GM18498 (cell line): Measurements from ENCODE around the gene HCFC2.
"Not testable (repeated sequence)": the region's sequence is repeated elsewhere in the genome, so short reads cannot be mapped to it uniquely, and the experiment has no call there.

Experiments used
- ATAC-seq: cut with Tn5 transposase; IDR thresholded peaks from one replicate; pipeline ENCODE4 v1.9.1; 2021; ENCODE audit warnings: mild to moderate bottlenecking, moderate library complexity; ENCODE audit not compliant: unreplicated experiment

Gene HCFC2

GRCh38 chr12:104114834-104115586 is 50.7 kb downstream of the HCFC2 start:
- ATAC-seq, result not testable (repeated sequence)

GRCh38 chr12:104115587-104115975 is 51.2 kb downstream of the HCFC2 start:
- no peak for ATAC-seq

- no peak for ATAC-seq
Measured at GRCh38 chr12:104121001-104121400, 56.7 kb downstream of the HCFC2 start.

- ATAC-seq, result no peak
Measured at GRCh38 chr12:104122298-104122697, 58.0 kb downstream of the HCFC2 start.

GRCh38 chr12:104126548-104126947 is 62.2 kb downstream of the HCFC2 start:
- no peak for ATAC-seq

DNA sequence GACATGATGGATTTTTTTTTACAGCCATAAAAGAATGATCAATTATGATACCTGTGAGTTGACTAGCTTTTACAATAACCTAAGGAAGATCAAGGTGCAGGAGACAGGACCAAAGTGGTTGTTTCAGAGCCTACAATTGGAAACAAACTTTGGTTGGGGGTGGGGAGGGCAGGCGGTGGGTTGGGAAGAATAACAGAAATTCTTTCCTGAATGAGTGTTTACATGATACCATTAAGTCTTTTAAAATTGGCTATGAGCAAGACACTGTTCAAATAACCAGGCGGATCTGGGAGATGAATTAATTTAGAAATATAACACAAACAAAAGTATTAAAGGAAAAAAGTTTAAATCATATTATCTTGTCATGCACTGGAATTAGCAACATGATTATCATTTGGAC is 66.4 kb downstream of the HCFC2 start:
- ATAC-seq, result no peak

DNA sequence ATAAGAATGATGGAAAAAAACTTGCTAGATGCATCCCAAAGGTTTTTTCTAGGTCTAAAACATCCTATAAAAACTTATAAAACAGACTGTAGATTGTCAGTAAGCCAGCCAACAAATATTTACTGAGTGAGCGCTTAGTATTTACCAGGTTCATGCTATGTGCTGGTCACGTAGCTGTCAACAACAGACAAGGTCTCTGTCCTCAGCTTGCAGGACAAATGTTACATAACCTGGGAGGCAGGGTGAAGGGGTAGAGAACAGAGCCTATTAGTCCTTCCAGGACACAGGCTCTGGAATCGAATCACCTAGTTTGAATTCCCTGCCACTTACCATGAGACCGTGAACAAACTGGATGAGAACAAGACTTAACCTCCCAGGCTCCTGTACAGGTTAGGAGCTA is 67.3 kb downstream of the HCFC2 start:
- ATAC-seq, result no peak

- ATAC-seq, result no peak
Measured at GRCh38 chr12:104132351-104132956, 68.1 kb downstream of the HCFC2 start.

GRCh38 chr12:104133321-104133720 is 69.0 kb downstream of the HCFC2 start:
- no peak for ATAC-seq

GRCh38 chr12:104133866-104134265 is 69.5 kb downstream of the HCFC2 start:
- ATAC-seq, result no peak

DNA sequence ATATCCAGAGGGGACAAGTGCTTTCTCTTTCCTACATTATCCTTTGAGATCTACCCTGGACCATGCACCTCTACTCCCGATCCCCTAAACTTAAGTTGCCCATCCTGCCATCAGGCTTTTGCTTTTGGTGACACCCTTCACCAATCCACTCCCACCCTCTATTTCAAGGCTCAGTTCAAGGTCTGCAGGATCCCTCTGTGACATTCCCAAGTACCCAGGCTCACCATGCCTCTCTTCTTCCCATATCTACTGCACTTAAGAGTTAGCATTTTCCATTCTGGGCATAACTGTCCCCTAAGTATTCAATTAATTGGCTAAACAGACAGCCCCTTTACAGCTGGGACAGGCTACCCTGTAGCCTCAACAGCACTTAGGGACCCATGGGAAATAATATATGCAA is 70.6 kb downstream of the HCFC2 start:
- ATAC-seq, result no peak

DNA sequence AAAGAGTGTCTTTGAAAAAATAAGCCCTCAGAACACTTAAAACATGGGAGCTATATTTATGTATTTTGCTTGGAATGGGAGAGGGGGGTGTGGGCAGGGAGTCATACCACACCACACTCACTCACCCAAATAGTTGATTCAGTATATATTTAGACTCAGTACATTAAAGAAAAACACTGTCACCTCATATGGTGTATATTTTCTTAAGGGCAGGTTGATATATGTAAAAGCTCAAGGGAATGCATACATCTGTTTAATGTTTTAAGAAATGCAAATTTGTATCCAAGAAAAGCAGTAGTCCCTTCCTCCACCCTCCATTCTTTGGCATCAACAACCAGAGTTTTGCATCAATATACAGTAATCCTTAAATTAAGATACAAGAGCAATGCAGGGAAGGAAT is 72.2 kb downstream of the HCFC2 start:
- no peak for ATAC-seq

DNA sequence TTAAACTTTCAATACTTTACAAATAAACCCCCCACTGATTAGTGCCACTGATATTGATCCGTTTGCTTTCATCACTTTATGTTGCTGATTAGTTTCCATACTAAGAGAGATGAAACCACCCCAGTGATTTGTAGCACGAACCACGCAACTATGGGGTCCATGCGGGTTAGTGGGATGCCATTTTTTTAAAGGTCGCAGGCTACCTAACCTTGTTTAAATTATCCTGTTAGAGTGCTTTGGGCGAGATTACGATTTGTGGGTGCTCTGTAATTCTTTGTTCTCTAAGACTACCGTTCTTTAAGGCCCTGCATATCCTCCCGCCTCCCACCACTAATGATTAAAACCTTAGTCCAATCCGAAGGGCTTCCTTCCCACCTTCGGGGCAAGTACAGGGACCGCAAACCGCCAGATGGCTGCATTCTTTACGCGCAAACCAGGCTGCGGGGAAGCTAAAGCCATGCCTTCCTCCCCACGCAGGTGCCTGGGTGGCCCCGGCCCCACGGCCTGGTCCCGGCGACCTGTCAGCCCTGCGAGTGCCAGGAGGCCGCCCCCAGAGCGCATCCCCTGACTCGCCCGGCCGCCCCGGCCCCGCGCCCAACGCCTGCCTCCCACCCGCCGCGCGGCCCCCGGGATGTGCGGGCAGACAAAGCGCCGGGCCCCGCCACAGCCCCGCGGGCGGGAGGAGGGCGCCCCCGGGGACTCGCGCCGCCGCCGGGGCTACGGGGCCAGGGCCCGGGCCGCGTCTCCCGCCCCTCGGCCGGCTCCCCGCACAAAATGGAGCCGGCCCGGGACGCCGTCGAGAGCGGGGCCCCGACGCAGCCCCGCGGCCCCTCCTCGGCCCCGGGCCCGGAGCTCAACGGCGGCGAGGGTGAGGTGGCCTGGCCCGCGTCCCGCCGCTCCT is 72.9 kb downstream of the HCFC2 start:
- peak; percentile 39 for ATAC-seq

DNA sequence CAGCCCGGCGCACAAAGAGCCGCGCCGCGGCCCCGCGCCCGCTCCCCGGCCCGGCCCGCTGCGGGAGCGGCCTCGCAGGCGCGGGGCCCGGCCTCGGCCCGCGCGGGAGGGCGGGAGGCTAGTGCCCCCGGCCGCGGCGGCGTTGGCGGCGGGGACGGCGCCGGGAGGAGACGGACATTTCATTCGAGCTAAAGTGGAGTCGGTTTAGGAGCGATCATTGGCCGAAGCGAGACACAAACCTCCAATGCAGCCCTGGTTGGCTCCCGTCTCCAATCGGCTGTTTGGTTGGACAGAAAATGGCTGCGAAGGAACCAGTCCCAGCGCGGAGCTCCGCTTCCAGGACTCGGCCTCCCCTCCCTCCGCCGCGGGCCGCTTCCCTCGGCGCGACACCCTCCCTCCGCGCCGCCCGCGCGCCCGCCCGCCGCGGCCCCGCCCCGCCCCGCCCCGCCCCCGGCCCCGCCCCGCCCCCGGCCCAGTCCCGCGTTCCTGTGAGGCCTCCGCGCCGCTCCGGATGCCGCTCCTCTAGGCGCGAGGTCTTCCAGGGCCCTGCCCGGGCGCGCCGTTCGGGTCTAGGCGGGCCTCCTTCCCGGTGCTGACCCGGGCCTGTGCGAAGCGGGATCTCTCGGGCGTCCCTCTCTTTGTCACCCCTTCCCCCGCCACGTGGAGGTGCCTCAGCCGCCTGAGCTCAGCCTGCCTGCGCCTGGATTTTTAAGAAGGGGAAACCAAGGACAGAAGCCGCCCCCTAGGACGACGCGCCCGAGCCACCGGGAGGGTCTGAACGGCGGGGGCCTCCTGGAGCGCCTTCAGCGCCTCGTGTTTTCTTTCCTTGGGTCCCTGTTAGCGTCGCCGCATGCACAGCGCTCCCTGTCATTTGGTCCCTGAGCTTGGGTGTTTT is 73.8 kb downstream of the HCFC2 start, which contains the start of gene NFYB:
Gene NFYB, minus strand, starts transcription at position 309 of the 895 bp plus-strand sequence. CDS start 2,757 bp downstream, outside the sequence.
- ATAC-seq, result peak; percentile 92

DNA sequence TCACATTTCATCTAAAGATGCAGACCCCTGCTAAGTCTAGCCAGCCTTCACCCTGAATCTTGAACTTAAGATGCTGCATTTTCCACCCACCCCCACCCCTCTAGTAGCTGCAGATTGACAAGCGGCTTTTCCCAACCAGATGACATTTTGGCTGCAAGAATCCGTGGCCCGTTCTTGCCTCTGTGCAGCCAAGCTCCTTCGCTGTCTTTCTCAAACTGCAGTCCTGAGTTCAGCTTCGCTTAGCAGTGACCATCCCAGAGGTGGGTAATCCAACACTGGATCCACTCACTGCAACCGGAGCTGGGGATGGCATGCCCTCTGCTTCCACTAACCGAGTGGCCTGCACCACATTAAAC is 74.4 kb downstream of the HCFC2 start:
- no peak for ATAC-seq

- ATAC-seq, result no peak
Measured at GRCh38 chr12:104142543-104142942, 78.2 kb downstream of the HCFC2 start.

GRCh38 chr12:104143002-104143401 is 78.7 kb downstream of the HCFC2 start:
- no peak for ATAC-seq

DNA sequence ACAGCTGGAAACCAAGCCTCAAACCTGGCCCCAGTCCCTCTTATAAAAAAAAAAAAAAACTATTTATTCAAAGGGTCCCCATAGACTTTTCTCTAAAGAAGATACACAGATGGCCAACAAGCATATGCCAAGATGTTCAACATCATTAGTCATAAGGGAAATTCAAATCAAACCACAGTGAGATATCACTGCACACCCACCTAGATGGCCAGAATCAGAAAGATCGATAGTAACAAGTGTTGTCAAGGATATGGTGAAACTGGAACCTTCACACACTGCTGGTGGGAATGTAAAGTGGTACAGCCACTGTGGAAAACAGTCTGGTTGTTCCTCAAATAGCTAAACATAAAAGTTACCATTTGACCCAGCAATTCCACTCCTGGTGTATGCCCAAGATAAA is 79.6 kb downstream of the HCFC2 start:
- ATAC-seq, result no peak

DNA sequence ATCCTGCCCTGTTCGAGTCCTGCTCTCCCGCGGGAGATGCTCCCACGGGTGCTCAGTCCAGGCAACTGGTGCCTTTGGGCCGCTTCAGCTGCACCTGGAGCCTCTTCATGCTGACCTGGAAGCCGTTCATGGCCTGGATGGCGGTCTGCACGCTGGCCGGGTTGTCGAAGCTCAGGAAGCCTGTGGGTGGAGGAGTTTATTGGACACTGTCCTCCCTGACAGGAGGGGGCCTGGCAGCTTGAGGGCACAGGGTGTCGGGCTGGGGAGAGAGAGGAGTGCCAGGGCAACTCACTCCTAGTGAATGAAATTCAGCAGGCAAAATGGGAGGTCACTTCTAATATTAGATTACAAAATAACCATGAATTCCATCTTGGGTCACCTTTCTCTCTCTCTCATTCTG is 83.0 kb downstream of the HCFC2 start:
- ATAC-seq, result no peak

DNA sequence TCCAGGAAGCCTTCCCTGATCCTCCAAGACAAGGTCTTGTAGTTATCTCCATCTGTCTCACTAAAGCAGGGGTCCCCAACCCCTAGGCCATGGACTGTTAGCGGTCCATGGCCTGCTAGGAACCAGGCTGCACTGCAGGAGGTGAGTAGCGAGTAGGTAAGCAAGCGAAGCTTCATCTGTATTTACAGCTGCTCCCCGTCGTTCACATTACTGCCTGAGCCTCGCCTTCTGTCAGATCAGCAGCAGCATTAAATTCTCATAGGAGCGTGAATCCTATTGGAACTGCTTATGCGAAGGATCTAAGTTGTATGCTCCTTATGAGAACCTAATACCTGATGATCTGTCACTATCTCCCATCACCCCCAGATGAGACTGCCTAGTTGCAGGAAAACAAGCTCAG is 86.1 kb downstream of the HCFC2 start:
- ATAC-seq, result no peak
